ENCODE results near the gene WIPF1.

Gene WIPF1

DNA sequence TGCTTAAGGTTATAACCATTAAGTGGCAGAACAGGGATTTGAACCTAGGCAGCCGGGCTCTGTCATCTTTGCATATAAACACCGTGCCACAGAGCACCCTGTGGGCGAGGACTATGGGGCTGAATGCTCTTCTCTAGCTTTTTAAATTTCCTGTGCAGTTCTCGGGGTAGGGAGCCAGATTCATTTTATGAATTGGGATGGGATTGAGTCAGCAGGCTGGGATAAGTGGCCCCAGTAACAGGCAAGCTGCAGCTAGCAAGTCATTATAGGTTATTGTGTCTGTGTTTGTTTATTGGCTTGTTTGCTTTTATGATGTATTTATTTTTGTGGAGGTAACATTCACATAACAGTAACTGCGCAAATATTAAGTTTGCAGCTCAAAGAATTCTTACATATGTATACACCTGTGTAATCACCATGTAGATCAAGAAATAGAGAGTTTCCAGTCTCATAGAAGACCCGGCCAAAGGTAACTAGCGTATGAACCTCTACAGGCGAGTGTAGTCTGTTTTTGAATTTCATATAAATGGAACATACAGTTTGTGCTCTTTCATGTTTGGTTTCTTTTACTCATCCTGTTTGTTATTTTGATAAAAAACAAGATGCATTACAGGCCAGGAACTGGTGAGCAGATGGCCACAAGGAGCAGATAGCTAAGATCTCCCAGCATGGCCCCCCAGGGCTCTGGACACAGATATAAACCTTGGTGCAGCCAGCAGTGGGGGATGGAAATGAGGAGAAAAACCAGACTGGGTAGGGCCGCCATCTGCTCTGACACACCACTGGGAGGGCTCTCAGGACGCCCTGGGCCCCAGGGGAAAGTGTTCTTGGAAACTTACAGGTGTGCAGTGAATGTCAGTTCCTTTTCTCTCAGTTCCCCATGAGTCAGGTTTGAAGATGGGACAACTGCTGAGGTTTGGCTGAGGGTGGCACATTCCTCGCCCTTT is 61.6 kb downstream of the WIPF1 start:
- no peak for DNase-seq

DNA sequence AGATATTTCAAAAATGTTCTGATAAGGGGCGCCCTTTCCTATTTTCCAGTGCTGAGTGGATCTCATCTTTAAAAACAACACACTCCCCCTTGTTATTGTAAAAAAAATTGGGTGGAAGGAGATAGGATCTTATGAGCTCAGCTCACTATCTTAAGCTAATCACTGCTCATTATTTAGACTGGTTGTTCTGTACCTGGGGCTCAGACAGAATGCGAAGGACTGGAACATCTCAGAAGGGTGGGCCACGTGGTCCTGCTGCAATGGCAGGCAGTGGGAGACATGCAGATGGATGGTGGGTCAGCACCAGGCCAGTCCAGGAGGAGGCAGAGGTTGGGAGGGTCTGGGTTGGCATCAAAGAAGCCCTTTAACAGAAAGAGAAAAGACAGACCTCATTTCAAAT is 62.5 kb downstream of the WIPF1 start:
- DNase-seq, result no peak

DNA sequence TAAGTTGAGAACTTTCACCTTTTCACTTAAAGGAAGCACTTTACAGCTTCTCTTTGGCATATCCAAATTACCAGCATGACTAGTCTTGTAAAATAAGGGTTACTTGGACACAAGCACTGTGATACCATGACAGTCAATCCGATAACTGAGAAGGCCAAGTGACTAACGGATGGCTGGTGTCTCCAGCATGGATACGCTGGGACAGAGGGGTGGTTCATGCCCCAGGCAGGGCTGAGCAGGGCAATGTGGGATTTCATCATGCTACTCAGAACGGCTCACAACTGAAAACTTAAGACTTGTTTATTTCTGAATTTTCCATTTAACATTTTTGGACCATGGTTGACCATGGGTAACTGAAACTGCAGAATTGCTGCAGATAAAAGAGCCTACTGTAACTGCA is 67.7 kb downstream of the WIPF1 start:
- no peak for DNase-seq

DNA sequence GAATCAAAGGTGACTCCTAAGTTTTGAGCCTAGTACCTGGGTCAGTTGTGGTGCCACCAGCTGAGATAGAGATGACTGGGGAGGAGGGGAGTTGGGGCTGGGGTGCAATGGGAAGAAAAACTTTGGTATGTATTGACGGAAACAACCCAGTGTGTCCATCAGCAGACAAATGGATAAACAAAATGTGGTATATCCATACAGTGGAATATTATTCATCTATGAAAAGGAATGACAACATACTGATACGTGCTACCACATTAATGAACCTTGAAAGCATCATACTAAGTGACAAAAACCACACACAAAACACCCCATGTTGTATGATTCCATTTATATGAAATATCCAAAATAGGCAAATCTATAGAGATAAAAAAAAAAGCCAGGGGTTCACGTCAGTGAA is 69.6 kb downstream of the WIPF1 start:
- DNase-seq, result no peak

DNA sequence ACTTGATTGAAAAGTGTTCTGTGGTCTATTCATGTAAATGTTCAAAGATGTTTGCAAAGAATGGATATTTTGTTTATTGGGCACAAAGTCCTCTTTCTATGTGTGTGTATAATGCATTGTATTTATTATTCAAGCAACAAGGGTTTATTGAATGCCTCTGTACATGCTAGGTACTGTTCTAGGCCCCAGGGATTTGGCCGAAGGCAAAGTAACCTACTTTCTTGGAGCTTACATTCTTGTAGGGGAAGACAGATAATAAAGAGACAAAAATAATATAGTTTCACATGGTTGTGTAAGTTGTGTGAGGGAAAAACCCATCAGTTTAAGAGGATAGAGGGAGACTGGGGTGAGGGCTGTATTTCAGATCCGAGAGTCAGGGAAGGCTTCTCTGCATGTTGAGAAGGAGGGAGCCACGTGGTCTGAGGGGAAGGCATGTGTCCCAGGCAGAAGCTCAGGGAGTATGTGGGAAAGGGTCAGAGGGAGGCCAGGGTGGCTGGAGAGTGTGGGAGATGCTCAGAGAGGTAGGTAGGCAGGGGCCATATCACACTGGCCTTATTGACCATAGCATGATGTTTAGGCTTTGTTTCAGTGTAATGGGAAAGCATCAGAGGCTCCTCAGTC is 70.4 kb downstream of the WIPF1 start:
- no peak for DNase-seq

DNA sequence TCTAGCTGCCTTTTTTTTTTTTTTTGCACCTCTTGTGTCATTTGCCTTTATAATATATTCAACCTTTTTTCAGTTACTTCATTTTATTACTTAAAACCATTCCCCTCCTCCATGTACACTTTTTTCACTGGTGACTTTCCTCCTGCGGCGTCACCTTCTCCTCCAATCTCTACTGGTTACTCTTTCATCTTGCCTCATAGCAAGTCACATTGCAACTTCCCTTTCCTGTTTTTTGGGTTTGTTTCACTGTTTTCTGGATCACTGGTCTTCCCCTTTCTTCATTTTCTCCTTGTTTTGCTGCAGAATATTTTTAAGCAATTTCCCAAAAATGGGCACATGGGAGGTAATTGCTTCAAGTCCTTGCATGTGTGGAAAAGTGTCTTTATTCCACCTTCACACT is 73.1 kb downstream of the WIPF1 start:
- no peak for DNase-seq

DNA sequence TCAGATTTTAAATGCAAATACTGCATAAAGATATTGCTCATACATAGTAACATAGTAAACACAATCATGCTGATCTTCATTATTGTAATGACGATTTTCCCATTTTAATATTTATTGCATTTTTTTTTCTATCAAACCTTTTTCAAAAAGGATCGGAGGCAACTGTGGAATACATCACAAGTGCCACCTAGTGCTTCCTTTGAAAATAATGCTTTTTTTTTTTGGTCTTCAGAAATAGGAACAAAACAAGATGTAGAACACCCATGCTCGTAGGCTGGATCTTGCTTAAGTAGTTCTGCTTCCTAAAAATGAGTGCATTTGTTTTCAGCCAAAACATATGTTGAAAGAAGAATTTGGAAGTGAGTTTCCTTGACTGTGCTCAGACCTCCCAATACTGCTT is 75.1 kb downstream of the WIPF1 start:
- no peak for DNase-seq

DNA sequence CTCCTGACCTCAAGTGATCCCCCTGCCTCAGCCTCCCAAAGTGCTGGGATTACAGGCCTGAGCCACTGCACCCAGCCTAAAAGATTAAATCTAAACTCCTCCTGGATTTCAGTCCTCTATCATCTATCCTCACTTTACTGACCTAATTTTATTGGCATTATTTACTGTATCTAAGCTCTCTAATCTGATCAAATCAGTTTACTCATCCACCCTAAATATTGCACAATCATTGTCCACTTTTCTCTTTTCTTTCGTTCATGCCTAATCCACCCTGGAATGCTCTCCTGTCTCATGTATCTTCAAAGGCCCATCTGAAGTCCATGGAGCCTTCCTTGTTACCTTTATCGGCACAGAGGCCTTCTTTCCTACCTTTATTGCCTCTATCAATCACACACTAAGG is 79.2 kb downstream of the WIPF1 start:
- no peak for DNase-seq

DNA sequence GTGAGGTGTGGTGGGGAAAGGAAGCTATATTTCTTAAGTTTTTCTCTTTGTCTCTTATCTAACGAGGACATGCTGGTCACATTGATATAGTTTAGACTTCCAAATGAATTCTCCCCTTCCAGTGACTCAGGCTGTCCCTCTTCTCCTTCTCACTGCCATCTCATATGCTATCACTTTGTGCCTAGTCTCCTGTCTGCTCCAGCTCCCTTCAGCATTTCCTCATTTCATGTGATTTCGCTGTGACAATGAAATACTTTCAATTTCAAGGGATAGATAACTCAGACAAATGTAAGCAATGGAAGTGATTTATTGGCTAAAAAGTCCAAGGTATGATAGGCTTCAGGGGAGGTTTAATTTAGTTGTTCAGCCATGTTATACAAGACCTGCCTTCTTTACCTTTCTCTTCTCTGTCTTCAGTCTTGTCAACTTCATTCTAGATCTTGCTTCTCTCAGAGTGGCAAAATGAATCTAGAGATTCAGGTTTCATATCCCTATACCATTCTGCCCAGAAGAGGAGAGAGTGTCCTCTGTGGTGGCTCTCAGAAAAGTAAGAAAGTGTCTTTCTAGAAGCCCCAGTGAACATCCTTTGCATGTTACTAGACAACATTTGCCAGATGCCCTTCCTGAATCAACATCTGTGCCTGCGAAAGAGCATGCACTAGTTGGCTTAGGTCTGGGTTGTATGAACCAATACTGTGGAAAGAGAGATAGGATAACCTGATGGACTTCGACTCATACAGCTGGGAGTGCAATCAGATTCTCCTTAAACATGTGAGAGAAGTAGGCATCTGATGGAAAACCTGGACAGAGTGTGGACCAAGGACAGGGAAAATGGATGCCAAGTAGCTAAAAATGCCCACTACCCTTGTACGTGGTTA is 80.9 kb downstream of the WIPF1 start:
- DNase-seq, result no peak

DNA sequence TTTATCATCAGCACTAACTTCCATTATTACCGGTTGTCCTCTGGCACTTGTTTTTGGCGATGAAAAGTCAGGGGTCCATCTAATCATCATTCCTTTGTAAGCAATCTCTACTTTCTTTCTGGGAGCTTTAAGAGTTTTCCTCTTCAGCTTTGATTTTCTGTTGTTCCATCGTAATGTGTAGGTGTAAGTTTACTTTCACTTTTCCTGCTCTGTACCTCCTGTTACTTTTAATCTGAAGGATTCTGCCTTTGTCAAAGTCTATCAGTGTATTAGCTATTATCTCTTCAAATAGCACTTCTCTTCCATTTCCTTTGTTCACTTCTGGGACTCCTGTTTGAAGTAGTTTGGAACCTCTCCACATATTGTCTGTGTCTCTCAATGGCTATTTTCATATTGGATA is 85.3 kb downstream of the WIPF1 start:
- no peak for DNase-seq

DNA sequence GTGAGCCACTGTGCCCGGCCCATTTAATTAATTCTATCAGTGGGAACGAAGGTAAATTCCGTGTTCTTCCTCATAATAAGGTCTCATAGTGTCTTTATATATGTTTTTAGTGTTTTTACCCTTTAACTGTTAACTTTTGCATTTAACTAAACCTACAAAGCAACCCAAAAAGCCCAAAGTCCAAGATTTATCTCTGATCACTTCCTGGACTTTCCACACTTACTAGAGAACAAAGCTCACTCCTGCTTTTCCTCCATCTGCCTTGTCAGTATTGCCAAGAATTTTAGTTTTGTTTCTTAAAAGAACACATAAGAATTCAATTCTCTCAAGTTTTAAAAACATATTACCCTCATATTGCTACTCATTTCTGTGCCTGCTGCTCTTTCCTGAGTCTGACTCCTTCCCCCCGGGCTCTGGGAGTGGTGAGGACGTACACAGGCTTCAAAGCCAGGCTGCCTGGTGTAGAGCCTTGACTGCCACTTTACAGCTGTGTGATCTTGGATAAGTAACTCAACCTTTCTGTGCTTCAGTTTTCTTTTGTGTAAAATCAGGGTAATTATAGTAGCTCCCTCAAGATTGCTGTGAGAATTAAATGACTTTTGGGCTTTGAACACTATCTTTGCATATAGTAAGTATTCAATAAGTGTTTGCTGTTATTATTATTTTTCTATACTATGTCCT is 85.9 kb downstream of the WIPF1 start:
- DNase-seq, result no peak

DNA sequence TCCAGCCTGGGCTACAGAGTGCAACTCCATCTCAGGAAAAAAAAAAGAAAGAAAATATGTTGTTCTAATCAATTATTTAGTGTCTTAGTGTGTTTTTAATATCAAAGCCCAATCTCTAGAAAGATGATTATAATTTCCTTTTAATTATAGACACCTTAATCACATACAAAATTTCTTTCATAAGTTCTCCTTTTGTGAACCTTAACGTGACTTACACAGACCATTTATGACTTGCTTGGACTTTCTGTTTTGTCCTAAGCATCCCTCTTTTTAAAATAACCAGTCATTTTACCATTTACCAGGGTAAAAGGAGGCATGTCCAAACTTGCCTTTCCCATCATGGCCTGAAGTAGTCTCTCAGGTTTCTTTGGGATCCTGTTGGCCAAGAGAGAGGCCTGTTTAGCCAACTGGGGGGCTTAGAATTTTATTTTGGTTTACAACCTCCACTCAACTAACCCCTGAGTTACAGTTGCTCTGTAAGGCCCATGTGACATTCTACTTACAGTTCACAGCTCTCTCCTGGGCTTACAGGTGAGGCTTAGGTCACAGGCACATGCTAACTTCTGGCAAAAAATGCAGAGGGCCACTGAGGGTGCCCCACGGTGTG is 86.9 kb downstream of the WIPF1 start:
- DNase-seq, result no peak
